ENCODE results near the gene MUTYH. TPM values are rescaled to one million over a fixed set of nuclear protein-coding genes. Genes with fewer than 3 reads are reported as not detected.

Gene MUTYH
- total RNA-seq, 2 donors from 2014 or later: 20.1 to 27.4 TPM

GRCh38 chr1:45354838-45355237, 14.6 kb upstream of the MUTYH start:
- no peaks in the 10 kb centered on the region for H3K4me1 ChIP-seq (replicated peaks)
- H3K27me3 ChIP-seq (replicated peaks; ENCODE audit: insufficient read depth): no peaks in the 10 kb centered on the region
- TF ChIP-seq POLR2A (IDR thresholded peaks at IDR 0.05) (no peak), POLR2AphosphoS5 (IDR thresholded peaks at IDR 0.05) (no peak), CTCF (IDR thresholded peaks at IDR 0.05) (no peak)
- H3K27ac ChIP-seq: no peak overlapping the region
- H3K36me3 ChIP-seq: no peaks in the 10 kb centered on the region
- intact Hi-C loops (cut with DNase I): no loop called here
- no peak for DNase-seq (ENCODE audit: low spot score)
- no peak overlapping the region for H3K4me3 ChIP-seq
- 93% methylated on average over 4 of the region's 4 CpGs for WGBS
- no peaks in the 10 kb centered on the region for H3K9me3 ChIP-seq

- TF ChIP-seq POLR2A (IDR thresholded peaks at IDR 0.05) (no peak), POLR2AphosphoS5 (IDR thresholded peaks at IDR 0.05) (no peak), CTCF (IDR thresholded peaks at IDR 0.05) (no peak)
These were observed 13.4 kb upstream of the MUTYH start for GRCh38 chr1:45353685-45354084.

GRCh38 chr1:45351508-45351907, 11.3 kb upstream of the MUTYH start:
- intact Hi-C loops (cut with DNase I): no loop called here
- H3K27ac ChIP-seq: no peak overlapping the region
- no peaks in the 10 kb centered on the region for H3K27me3 ChIP-seq (replicated peaks; ENCODE audit: insufficient read depth)
- H3K9me3 ChIP-seq: no peaks in the 10 kb centered on the region
- no peak for DNase-seq (ENCODE audit: low spot score)
- no peak overlapping the region for H3K4me3 ChIP-seq
- TF ChIP-seq POLR2AphosphoS5 (IDR thresholded peaks at IDR 0.05) (no peak), CTCF (IDR thresholded peaks at IDR 0.05) (no peak), POLR2A (IDR thresholded peaks at IDR 0.05) (no peak)
- H3K4me1 ChIP-seq (replicated peaks): no peaks in the 10 kb centered on the region
- H3K36me3 ChIP-seq: no peaks in the 10 kb centered on the region
- 87% methylated on average over 5 of the region's 5 CpGs for WGBS

More at GRCh38 chr1:45353685-45354084, 13.4 kb upstream of the MUTYH start:
- Histone ChIP-seq H3K27ac (no peak overlapping the region), H3K27me3 (replicated peaks; ENCODE audit: insufficient read depth) (no peaks in the 10 kb centered on the region), H3K4me3 (no peak overlapping the region), H3K9me3 (no peaks in the 10 kb centered on the region), H3K4me1 (replicated peaks) (no peaks in the 10 kb centered on the region), H3K36me3 (no peaks in the 10 kb centered on the region)
- 67% methylated on average over 2 of the region's 2 CpGs for whole genome bisulfite sequencing
- intact Hi-C loops (cut with DNase I): no loop called here
- DNase-seq (ENCODE audit: low spot score): no peak

GRCh38 chr1:45348966-45349677, 8.9 kb upstream of the MUTYH start:
- whole genome bisulfite sequencing: 25% methylated on average over 3 of the region's 3 CpGs
- Histone ChIP-seq H3K27ac (peak overlapping the region; percentile 59 to 65), H3K4me3 (no peak overlapping the region), H3K36me3 (no peaks in the 10 kb centered on the region), H3K27me3 (replicated peaks; ENCODE audit: insufficient read depth) (no peaks in the 10 kb centered on the region), H3K4me1 (replicated peaks) (no peaks in the 10 kb centered on the region), H3K9me3 (no peaks in the 10 kb centered on the region)
- DNase-seq (ENCODE audit: low spot score): peak; percentile 68
- TF ChIP-seq POLR2AphosphoS5 (IDR thresholded peaks at IDR 0.05) (peak; percentile 75), CTCF (IDR thresholded peaks at IDR 0.05) (no peak), POLR2A (IDR thresholded peaks at IDR 0.05) (no peak)
- intact Hi-C loops (cut with DNase I): no loop called here

- intact Hi-C loops (cut with DNase I): no loop called here
- Histone ChIP-seq H3K27ac (peak overlapping the region; percentile 59 to 65), H3K9me3 (no peaks in the 10 kb centered on the region), H3K4me1 (replicated peaks) (peaks cover 3% of the 10 kb centered on the region), H3K27me3 (replicated peaks; ENCODE audit: insufficient read depth) (no peaks in the 10 kb centered on the region), H3K4me3 (no peak overlapping the region), H3K36me3 (peaks cover 0 to 1% of the 10 kb centered on the region in 2 donors)
- TF ChIP-seq CTCF (IDR thresholded peaks at IDR 0.05) (no peak), POLR2AphosphoS5 (IDR thresholded peaks at IDR 0.05) (no peak), POLR2A (IDR thresholded peaks at IDR 0.05) (no peak)
- WGBS: 19% methylated on average over 1 of the region's 1 CpG
- no peak for DNase-seq (ENCODE audit: low spot score)
These were observed 8.3 kb upstream of the MUTYH start for GRCh38 chr1:45348609-45348965.
